ENCODE data around the gene PACS1. TPM values are rescaled to one million over a fixed set of nuclear protein-coding genes. Genes with fewer than 3 reads are reported as not detected.

Gene PACS1
- total RNA-seq, 1 experiment from 2014 or later: 47.9 TPM

DNA sequence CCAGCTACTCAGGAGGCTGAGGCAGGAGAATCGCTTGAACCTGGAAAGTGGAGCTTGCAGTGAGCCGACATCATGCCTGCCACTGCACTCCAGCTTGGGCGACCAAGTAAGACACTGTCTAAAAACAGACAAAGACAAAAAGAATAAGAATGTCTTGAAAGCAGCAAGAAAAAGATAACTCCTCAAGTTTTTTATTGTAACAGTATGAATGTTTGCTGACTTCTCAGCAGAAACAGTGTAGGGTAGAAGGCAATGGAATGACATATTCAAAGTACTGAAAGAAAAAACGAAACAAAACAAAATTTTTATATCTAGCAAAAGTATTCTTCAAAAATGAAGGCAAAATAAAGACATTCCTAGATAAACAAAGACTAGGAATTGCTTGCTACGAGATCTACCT, 76.9 kb downstream of the PACS1 start:
- Mint-ChIP-seq H3K27me3 (ENCODE audit: unreplicated experiment) (no peaks in the 10 kb centered on the region), H3K36me3 (ENCODE audit: insufficient read depth, unreplicated experiment) (no peaks in the 10 kb centered on the region), H3K4me1 (ENCODE audit: low read depth, unreplicated experiment) (peaks cover 24% of the 10 kb centered on the region), H3K27ac (ENCODE audit: unreplicated experiment) (no peak overlapping the region), H3K4me3 (ENCODE audit: low read depth, unreplicated experiment) (no peak overlapping the region), H3K9me3 (ENCODE audit: low read depth, unreplicated experiment) (peaks cover 3% of the 10 kb centered on the region)
- TF ChIP-seq, protein P1, sequence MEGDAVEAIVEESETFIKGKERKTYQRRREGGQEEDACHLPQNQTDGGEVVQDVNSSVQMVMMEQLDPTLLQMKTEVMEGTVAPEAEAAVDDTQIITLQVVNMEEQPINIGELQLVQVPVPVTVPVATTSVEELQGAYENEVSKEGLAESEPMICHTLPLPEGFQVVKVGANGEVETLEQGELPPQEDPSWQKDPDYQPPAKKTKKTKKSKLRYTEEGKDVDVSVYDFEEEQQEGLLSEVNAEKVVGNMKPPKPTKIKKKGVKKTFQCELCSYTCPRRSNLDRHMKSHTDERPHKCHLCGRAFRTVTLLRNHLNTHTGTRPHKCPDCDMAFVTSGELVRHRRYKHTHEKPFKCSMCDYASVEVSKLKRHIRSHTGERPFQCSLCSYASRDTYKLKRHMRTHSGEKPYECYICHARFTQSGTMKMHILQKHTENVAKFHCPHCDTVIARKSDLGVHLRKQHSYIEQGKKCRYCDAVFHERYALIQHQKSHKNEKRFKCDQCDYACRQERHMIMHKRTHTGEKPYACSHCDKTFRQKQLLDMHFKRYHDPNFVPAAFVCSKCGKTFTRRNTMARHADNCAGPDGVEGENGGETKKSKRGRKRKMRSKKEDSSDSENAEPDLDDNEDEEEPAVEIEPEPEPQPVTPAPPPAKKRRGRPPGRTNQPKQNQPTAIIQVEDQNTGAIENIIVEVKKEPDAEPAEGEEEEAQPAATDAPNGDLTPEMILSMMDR (IDR thresholded peaks at IDR 0.05; ENCODE audit: unreplicated experiment): no peak
- BruUV-seq (replicated peaks): no TSS peak
- intact Hi-C loops (cut with micrococcal nuclease; ENCODE audit: unreplicated experiment): no loop called here
- CTCF ChIA-PET: no interaction called here
- no peak for DNase-seq

DNA sequence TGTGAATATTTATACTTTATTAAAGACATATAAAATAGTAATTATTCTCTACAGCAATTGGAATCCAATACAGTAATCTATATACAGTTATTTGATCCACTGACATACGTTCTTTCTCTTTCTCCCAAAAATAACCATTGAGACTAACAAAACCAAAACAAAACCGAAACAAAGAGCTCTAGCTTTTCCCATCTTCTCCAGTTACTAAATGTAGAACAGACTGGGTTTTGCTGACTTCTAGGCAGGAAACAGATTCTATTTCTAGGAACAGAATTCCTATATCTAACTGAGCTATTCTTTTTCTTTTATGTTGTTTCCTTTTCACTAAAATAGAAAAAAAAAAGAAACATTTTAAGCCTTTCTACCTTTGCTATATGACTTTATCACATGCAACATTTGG, 80.1 kb downstream of the PACS1 start:
- H3K27ac Mint-ChIP-seq (ENCODE audit: unreplicated experiment): no peak overlapping the region
- H3K4me3 Mint-ChIP-seq (ENCODE audit: low read depth, unreplicated experiment): no peak overlapping the region
- intact Hi-C loops (cut with micrococcal nuclease; ENCODE audit: unreplicated experiment): no loop called here
- H3K36me3 Mint-ChIP-seq (ENCODE audit: insufficient read depth, unreplicated experiment): no peaks in the 10 kb centered on the region
- no peaks in the 10 kb centered on the region for H3K27me3 Mint-ChIP-seq (ENCODE audit: unreplicated experiment)
- TF ChIP-seq, protein P1 (IDR thresholded peaks at IDR 0.05; ENCODE audit: unreplicated experiment): no peak
- no TSS peak for BruUV-seq (replicated peaks)
- peaks cover 3% of the 10 kb centered on the region for H3K9me3 Mint-ChIP-seq (ENCODE audit: low read depth, unreplicated experiment)
- CTCF ChIA-PET: no interaction called here
- H3K4me1 Mint-ChIP-seq (ENCODE audit: low read depth, unreplicated experiment): no peaks in the 10 kb centered on the region
- no peak for DNase-seq

DNA sequence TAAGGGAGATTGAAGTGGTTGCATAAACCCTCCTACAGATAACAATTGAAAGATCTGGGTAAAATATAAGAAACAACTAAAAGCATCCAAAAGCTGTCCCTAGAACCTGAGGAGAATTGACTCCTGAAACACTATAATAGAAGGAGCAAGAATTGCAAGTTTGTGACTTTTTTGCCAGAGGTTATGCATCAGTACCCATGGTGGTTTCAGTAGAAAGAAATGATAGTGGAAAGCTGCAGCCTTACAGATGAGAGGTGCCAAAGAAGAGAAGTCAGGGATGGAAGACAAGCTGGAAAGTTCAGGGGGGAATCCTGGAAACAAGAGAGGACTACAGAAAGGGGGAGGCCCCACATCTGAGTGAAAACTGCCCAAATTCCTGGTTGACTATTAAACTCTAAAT, 80.7 kb downstream of the PACS1 start:
- H3K4me3 Mint-ChIP-seq (ENCODE audit: low read depth, unreplicated experiment): no peak overlapping the region
- CTCF ChIA-PET: no interaction called here

DNA sequence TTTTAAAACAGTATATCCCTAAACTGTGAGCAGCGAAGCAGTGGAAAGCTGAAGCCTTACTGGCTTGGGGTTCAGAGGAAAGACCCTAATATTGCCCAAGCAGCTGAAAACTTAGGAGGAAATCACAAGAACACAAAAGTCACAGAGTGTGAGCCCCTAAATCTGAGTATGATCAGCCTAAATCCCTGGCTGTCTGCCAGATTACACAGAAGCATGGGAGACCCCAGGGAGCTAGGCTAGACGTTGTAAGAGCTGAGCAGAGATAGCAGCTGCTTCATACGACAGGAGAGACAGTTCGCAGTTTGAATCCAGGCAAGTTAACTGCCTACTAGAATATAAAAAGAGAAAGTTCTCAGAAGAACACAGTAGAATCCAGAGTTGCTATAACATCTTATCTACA, 81.2 kb downstream of the PACS1 start:
- Mint-ChIP-seq H3K4me1 (ENCODE audit: low read depth, unreplicated experiment) (no peaks in the 10 kb centered on the region), H3K36me3 (ENCODE audit: insufficient read depth, unreplicated experiment) (no peaks in the 10 kb centered on the region), H3K9me3 (ENCODE audit: low read depth, unreplicated experiment) (peaks cover 2% of the 10 kb centered on the region), H3K4me3 (ENCODE audit: low read depth, unreplicated experiment) (no peak overlapping the region), H3K27me3 (ENCODE audit: unreplicated experiment) (no peaks in the 10 kb centered on the region), H3K27ac (ENCODE audit: unreplicated experiment) (no peak overlapping the region)
- CTCF ChIA-PET: no interaction called here
- intact Hi-C loops (cut with micrococcal nuclease; ENCODE audit: unreplicated experiment): no loop called here
- no peak for DNase-seq
- TF ChIP-seq, protein P1 (IDR thresholded peaks at IDR 0.05; ENCODE audit: unreplicated experiment): no peak
- BruUV-seq (replicated peaks): no TSS peak

More for the DNA sequence above, 80.7 kb downstream of the PACS1 start:
- DNase-seq: no peak
- intact Hi-C loops (cut with micrococcal nuclease; ENCODE audit: unreplicated experiment): no loop called here
- Mint-ChIP-seq H3K27me3 (ENCODE audit: unreplicated experiment) (no peaks in the 10 kb centered on the region), H3K9me3 (ENCODE audit: low read depth, unreplicated experiment) (peaks cover 3% of the 10 kb centered on the region), H3K4me1 (ENCODE audit: low read depth, unreplicated experiment) (no peaks in the 10 kb centered on the region), H3K27ac (ENCODE audit: unreplicated experiment) (no peak overlapping the region), H3K36me3 (ENCODE audit: insufficient read depth, unreplicated experiment) (no peaks in the 10 kb centered on the region)
- TF ChIP-seq, protein P1 (IDR thresholded peaks at IDR 0.05; ENCODE audit: unreplicated experiment): no peak
- BruUV-seq (replicated peaks): no TSS peak
